ENCODE results near the gene NPAT. TPM values are rescaled to one million over a fixed set of nuclear protein-coding genes. Genes with fewer than 3 reads are reported as not detected.

Gene NPAT
- total and polyA plus RNA-seq, 9 of the 15 experiments (the other 6 are each of a cell fraction or from before 2014, with no cell fraction given) = 8.8 to 30.0 (median 22.1) TPM

DNA sequence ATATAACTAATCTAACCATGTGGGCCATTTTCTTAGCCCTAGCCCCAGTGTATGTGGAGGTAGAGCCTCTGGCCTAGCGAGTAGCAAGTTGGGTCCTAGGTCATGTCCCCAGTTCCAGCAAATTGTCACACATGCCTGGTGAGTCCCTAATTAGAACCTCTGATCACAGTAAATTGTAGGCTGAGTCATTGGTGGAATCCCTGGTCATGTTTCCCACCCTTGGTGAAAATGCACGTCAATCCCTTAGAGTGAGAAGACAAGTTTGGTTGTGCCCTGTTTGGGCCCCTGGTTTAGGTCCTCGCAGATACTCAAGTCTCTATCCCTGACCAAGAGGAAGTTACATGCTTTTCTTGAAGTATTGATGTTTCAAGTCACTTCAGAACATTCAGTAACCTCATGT is 47.1 kb upstream of the NPAT start:
- H3K36me3 ChIP-seq (ENCODE audit: control insufficient read depth, insufficient read depth, low read length) = peaks cover 21% of the 10 kb centered on the region; the same call in 2 of the 3 replicates
- BruUV-seq (replicated peaks) = no TSS peak
- no peaks in the 10 kb centered on the region for H3K4me1 ChIP-seq (replicated peaks in 1 of 2; ENCODE audit: control insufficient read depth in 2 of 2, insufficient read depth in 2 of 2, low read length in 2 of 2)
- ATAC-seq (no peak), DNase-seq (ENCODE audit: extremely low read depth in 1 of 4, low spot score in 3 of 4) (no peak), FAIRE-seq (no peak)
- intact Hi-C loops (cut with micrococcal nuclease) = no loop called here
- 62% methylated on average over 3 of the region's 3 CpGs for WGBS (ENCODE audit: insufficient coverage, low coverage, missing lambda C conversion rate)
- H3K4me2 ChIP-seq (ENCODE audit: insufficient read depth, low read length) = no peak overlapping the region
- H4K20me1 ChIP-seq (replicated peaks; ENCODE audit: control insufficient read depth, insufficient read depth, low read length) = no peaks in the 10 kb centered on the region
- H3K9me3 ChIP-seq (replicated peaks; ENCODE audit: control insufficient read depth, insufficient read depth, low read depth, low read length) = no peaks in the 10 kb centered on the region
- no peak overlapping the region for H3K9ac ChIP-seq (ENCODE audit: insufficient read depth in 1 of 2, low read depth in 2 of 2, low read length in 2 of 2)
- in situ Hi-C loops (cut with MboI) = no loop called here
- ChIA-PET CTCF (ENCODE audit: low intra/inter-chr PET ratio) (no interaction called here), POLR2A (no interaction called here)
- H3K27me3 ChIP-seq (ENCODE audit: control insufficient read depth in 2 of 2, insufficient read depth in 2 of 2, low read length in 2 of 2) = no peaks in the 10 kb centered on the region
- no peak overlapping the region for H2AFZ ChIP-seq (ENCODE audit: low read depth, low read length)
- TF ChIP-seq, protein P1, sequence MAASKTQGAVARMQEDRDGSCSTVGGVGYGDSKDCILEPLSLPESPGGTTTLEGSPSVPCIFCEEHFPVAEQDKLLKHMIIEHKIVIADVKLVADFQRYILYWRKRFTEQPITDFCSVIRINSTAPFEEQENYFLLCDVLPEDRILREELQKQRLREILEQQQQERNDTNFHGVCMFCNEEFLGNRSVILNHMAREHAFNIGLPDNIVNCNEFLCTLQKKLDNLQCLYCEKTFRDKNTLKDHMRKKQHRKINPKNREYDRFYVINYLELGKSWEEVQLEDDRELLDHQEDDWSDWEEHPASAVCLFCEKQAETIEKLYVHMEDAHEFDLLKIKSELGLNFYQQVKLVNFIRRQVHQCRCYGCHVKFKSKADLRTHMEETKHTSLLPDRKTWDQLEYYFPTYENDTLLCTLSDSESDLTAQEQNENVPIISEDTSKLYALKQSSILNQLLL (CRISPR knock-in tag; IDR thresholded peaks at IDR 0.05; ENCODE audit: borderline replicate concordance) = no peak
- TF ChIP-seq ZNF785 (CRISPR knock-in tag; IDR thresholded peaks at IDR 0.05) (no peak), ZNF584 (CRISPR knock-in tag; IDR thresholded peaks at IDR 0.05; ENCODE audit: low read depth) (no peak), ZSCAN32 (CRISPR knock-in tag; IDR thresholded peaks at IDR 0.05) (no peak), TCF3 (CRISPR knock-in tag; IDR thresholded peaks at IDR 0.05) (no peak), STAG1 (CRISPR knock-in tag; IDR thresholded peaks at IDR 0.05; ENCODE audit: borderline replicate concordance) (no peak), SAP30 (IDR thresholded peaks at IDR 0.05; ENCODE audit: borderline replicate concordance, insufficient read depth, low read depth, low read length, poor library complexity, severe bottlenecking) (no peak)
- TF ChIP-seq, protein P2, sequence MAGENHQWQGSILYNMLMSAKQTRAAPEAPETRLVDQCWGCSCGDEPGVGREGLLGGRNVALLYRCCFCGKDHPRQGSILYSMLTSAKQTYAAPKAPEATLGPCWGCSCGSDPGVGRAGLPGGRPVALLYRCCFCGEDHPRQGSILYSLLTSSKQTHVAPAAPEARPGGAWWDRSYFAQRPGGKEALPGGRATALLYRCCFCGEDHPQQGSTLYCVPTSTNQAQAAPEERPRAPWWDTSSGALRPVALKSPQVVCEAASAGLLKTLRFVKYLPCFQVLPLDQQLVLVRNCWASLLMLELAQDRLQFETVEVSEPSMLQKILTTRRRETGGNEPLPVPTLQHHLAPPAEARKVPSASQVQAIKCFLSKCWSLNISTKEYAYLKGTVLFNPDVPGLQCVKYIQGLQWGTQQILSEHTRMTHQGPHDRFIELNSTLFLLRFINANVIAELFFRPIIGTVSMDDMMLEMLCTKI (IDR thresholded peaks at IDR 0.05; ENCODE audit: partially characterized antibody) = no peak
- TF ChIP-seq, protein P3, sequence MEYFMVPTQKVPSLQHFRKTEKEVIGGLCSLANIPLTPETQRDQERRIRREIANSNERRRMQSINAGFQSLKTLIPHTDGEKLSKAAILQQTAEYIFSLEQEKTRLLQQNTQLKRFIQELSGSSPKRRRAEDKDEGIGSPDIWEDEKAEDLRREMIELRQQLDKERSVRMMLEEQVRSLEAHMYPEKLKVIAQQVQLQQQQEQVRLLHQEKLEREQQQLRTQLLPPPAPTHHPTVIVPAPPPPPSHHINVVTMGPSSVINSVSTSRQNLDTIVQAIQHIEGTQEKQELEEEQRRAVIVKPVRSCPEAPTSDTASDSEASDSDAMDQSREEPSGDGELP (CRISPR knock-in tag; IDR thresholded peaks at IDR 0.05; ENCODE audit: borderline replicate concordance) = no peak
- no peak overlapping the region for H3K27ac ChIP-seq (ENCODE audit: extremely low read depth, low read depth, low read length)
- H3K4me3 ChIP-seq = no peak overlapping the region
- H3K9me1 ChIP-seq (ENCODE audit: control insufficient read depth, insufficient read depth, low read length) = no peaks in the 10 kb centered on the region
- no peaks in the 10 kb centered on the region; the same call in 2 of the 3 replicates for H3K79me2 ChIP-seq (ENCODE audit: control insufficient read depth, insufficient read depth, low read length)

All from K562 (cell line).